Stimulated activated CD4-positive, alpha-beta T cell treated with anti-CD3 and anti-CD28 coated beads, Interleukin-12 subunit alpha, Interleukin-12 subunit beta, amount 100 ng/mL, for 24 hours (primary cell): ENCODE measurements around the gene INHBA.

Experiments used
- DNase-seq, 2 experiments: peaks; one replicate each; pipeline ENCODE4 v3.0.0-alpha.2; 2020; ENCODE audit warnings: low read depth in 2 of 2

The INHBA gene

GRCh38 chr7:41702635-41703371, at the start of gene INHBA:
Gene INHBA (minus strand): TSS chr7:41703090. CDS start chr7:41700374, 2,716 bp downstream.
- DNase-seq, result no peak

GRCh38 chr7:41752615-41753014, 49.7 kb upstream of the INHBA start:
- no peak for DNase-seq

GRCh38 chr7:41750661-41751540, 48.0 kb upstream of the INHBA start:
- DNase-seq, result no peak

- DNase-seq, result no peak
Measured at GRCh38 chr7:41747961-41748360, 45.1 kb upstream of the INHBA start.

GRCh38 chr7:41745451-41745850, 42.6 kb upstream of the INHBA start:
- no peak for DNase-seq

GRCh38 chr7:41744161-41744560, 41.3 kb upstream of the INHBA start:
- DNase-seq, result no peak

GRCh38 chr7:41742401-41743020, 39.6 kb upstream of the INHBA start:
- DNase-seq, result no peak

- no peak for DNase-seq
Measured at GRCh38 chr7:41738806-41739205, 35.9 kb upstream of the INHBA start.

- DNase-seq, result no peak
Measured at GRCh38 chr7:41738336-41738735, 35.4 kb upstream of the INHBA start.

GRCh38 chr7:41735206-41735605, 32.3 kb upstream of the INHBA start:
- no peak for DNase-seq

- no peak for DNase-seq
Measured at GRCh38 chr7:41732843-41733306, 30.0 kb upstream of the INHBA start.

- no peak for DNase-seq
Measured at GRCh38 chr7:41732436-41732785, 29.5 kb upstream of the INHBA start.

GRCh38 chr7:41731493-41732435, 28.9 kb upstream of the INHBA start:
- DNase-seq, result no peak

GRCh38 chr7:41730668-41731067, 27.8 kb upstream of the INHBA start:
- no peak for DNase-seq

GRCh38 chr7:41730161-41730560, 27.3 kb upstream of the INHBA start:
- DNase-seq, result no peak

- no peak for DNase-seq
Measured at GRCh38 chr7:41729059-41729458, 26.2 kb upstream of the INHBA start.

GRCh38 chr7:41725013-41725412, 22.1 kb upstream of the INHBA start:
- no peak for DNase-seq

GRCh38 chr7:41720886-41721285, 18.0 kb upstream of the INHBA start:
- DNase-seq, result no peak

- no peak for DNase-seq
Measured at GRCh38 chr7:41720046-41720445, 17.2 kb upstream of the INHBA start.

- no peak for DNase-seq
Measured at GRCh38 chr7:41716691-41717090, 13.8 kb upstream of the INHBA start.

- no peak for DNase-seq
Measured at GRCh38 chr7:41715000-41715399, 12.1 kb upstream of the INHBA start.
